Measurements from ENCODE around the gene ZNF407. TPM values are rescaled to one million over a fixed set of nuclear protein-coding genes. Genes with fewer than 3 reads are reported as not detected.

Gene ZNF407
- total RNA-seq, 6 experiments from 2014 or later: 4.3 to 8.0 (median 5.7) TPM

GRCh38 chr18:75054611-75055010 lies 456.9 kb downstream of the ZNF407 start:
- no peaks in the 10 kb centered on the region for H3K27me3 ChIP-seq
- no peak for DNase-seq
- 100% methylated on average over 2 of the region's 5 CpGs for WGBS (ENCODE audit: insufficient coverage, low coverage, low lambda C conversion rate, missing lambda C conversion rate)
- H3K4me1 ChIP-seq: no peaks in the 10 kb centered on the region
- no peak for ATAC-seq
- intact Hi-C loops (cut with DNase I): no loop called here
- TF ChIP-seq POLR2A (IDR thresholded peaks at IDR 0.05) (no peak), CTCF (IDR thresholded peaks at IDR 0.05) (no peak)
- H3K27ac ChIP-seq: no peak overlapping the region
- no peak overlapping the region for H3K4me3 ChIP-seq
- H3K36me3 ChIP-seq: no peaks in the 10 kb centered on the region
- H3K9me3 ChIP-seq: no peaks in the 10 kb centered on the region

- 71% methylated on average over 10 of the region's 10 CpGs for WGBS (ENCODE audit: insufficient coverage, low coverage, low lambda C conversion rate, missing lambda C conversion rate)
- DNase-seq (no peak), ATAC-seq (peak; percentile 38 to 80 (median 59))
These were observed 459.7 kb downstream of the ZNF407 start for GRCh38 chr18:75057169-75057960.

GRCh38 chr18:75060185-75060584 lies 462.5 kb downstream of the ZNF407 start:
- no peak for DNase-seq
- intact Hi-C loops (cut with DNase I): no loop called here
- Histone ChIP-seq H3K4me3 (no peak overlapping the region), H3K27ac (no peak overlapping the region), H3K36me3 (no peaks in the 10 kb centered on the region), H3K9me3 (no peaks in the 10 kb centered on the region), H3K27me3 (no peaks in the 10 kb centered on the region), H3K4me1 (no peaks in the 10 kb centered on the region)
- 85% methylated on average over 4 of the region's 21 CpGs for WGBS (ENCODE audit: insufficient coverage, low coverage, low lambda C conversion rate, missing lambda C conversion rate)
- TF ChIP-seq CTCF (IDR thresholded peaks at IDR 0.05) (no peak), POLR2A (IDR thresholded peaks at IDR 0.05) (no peak)
- ATAC-seq: no peak

More at GRCh38 chr18:75057169-75057960, 459.7 kb downstream of the ZNF407 start:
- TF ChIP-seq POLR2A (IDR thresholded peaks at IDR 0.05) (no peak), CTCF (IDR thresholded peaks at IDR 0.05) (no peak)
- H3K27ac ChIP-seq: no peak overlapping the region
- no peaks in the 10 kb centered on the region for H3K4me1 ChIP-seq
- no peak overlapping the region for H3K4me3 ChIP-seq
- intact Hi-C loops (cut with DNase I): no loop called here
- H3K36me3 ChIP-seq: no peaks in the 10 kb centered on the region
- H3K9me3 ChIP-seq: no peaks in the 10 kb centered on the region
- no peaks in the 10 kb centered on the region for H3K27me3 ChIP-seq

- H3K27me3 ChIP-seq: no peaks in the 10 kb centered on the region
- H3K36me3 ChIP-seq: no peaks in the 10 kb centered on the region
- H3K9me3 ChIP-seq: no peaks in the 10 kb centered on the region
- intact Hi-C loops (cut with DNase I): no loop called here
- ATAC-seq (no peak), DNase-seq (no peak)
- TF ChIP-seq CTCF (IDR thresholded peaks at IDR 0.05) (no peak), POLR2A (IDR thresholded peaks at IDR 0.05) (no peak)
- H3K27ac ChIP-seq: no peak overlapping the region
- 92% methylated on average over 10 of the region's 16 CpGs for WGBS (ENCODE audit: insufficient coverage, low coverage, low lambda C conversion rate, missing lambda C conversion rate)
- H3K4me1 ChIP-seq: no peaks in the 10 kb centered on the region
- no peak overlapping the region for H3K4me3 ChIP-seq
These were observed 464.7 kb downstream of the ZNF407 start for GRCh38 chr18:75062297-75062886.
